GM12878 (cell line): ENCODE measurements around the gene UBAC2. TPM values are rescaled to one million over a fixed set of nuclear protein-coding genes. Genes with fewer than 3 reads are reported as not detected.

ENCODE experiments used
- ATAC-seq: fragments of 200-7000 bp; cut with Tn5 transposase; 3 replicates; pipeline ENCODE4 v1.9.1; 2020; ENCODE audit warnings: mild to moderate bottlenecking, moderate library complexity
- BruUV-seq: library from RNA; stranded (reverse); fragments of 400-500 nt; replicated peaks from 2 replicates; lab custom pipeline; 2021; lab: Mats Ljungman, UMichigan
- CTCF ChIA-PET: fragments of 300-600 bp; sonication (Branson Sonifier 250); formaldehyde crosslinking; extraction: SDS; loops from one replicate; lab custom pipeline; 2021; ENCODE audit warnings: inconsistent platforms; lab: Yijun Ruan, JAX
- POLR2A ChIA-PET: fragments of 350-600 bp; formaldehyde crosslinking; extraction: SDS; loops from one replicate; lab custom pipeline; 2021; ENCODE audit warnings: inconsistent platforms; lab: Charles Lee
- RAD21 ChIA-PET: fragments of 300-600 bp; sonication (Branson Sonifier 250); formaldehyde crosslinking; loops from one replicate; lab custom pipeline; 2023; ENCODE audit warnings: antibody characterized with exemption; ENCODE audit not compliant: unreplicated experiment; lab: Charles Lee
- SMC1A ChIA-PET: fragments of 300-600 bp; sonication (Branson Sonifier 250); formaldehyde crosslinking; loops from one replicate; lab custom pipeline; 2023; ENCODE audit not compliant: unreplicated experiment, uncharacterized antibody; lab: Charles Lee
- DNase-seq: peaks from one replicate; pipeline ENCODE4 v3.0.0-alpha.2; 2011; ENCODE audit warnings: low read depth, low spot score
- FAIRE-seq: peaks from 3 replicates; lab custom pipeline; 2011; peaks lifted over from hg19 to GRCh38; lab: Jason Lieb, UNC
- H2AFZ ChIP-seq: 2 replicates; pipeline ENCODE4 v1.6.0; 2011; ENCODE audit warnings: low read depth, low read length, control low read depth; ENCODE audit not compliant: control insufficient read depth
- H3K27ac ChIP-seq: 2 replicates; pipeline ENCODE4 v1.5.1; 2011; ENCODE audit warnings: control low read depth; ENCODE audit not compliant: control insufficient read depth, insufficient read depth
- H3K27me3 ChIP-seq, 2 experiments: replicated peaks in 1 of 2; 2 replicates each; pipeline versions ENCODE4 v1.6.0 to v1.6.1; 2011; ENCODE audit warnings: low read length in 1 of 2; ENCODE audit not compliant: control insufficient read depth in 2 of 2, insufficient read depth in 2 of 2
- H3K36me3 ChIP-seq, 2 experiments: 2 replicates each; pipeline ENCODE4 v1.5.1; 2011; ENCODE audit warnings: low read length in 1 of 2; ENCODE audit not compliant: control insufficient read depth in 2 of 2, insufficient read depth in 2 of 2
- H3K4me1 ChIP-seq: 2 replicates; pipeline ENCODE4 v1.6.1; 2011; ENCODE audit warnings: mild to moderate bottlenecking, low read length, moderate library complexity, mixed read lengths; ENCODE audit not compliant: control insufficient read depth, insufficient read depth
- H3K4me2 ChIP-seq: 2 replicates; pipeline ENCODE4 v1.6.0; 2011; ENCODE audit warnings: control low read depth; ENCODE audit not compliant: control insufficient read depth, insufficient read depth
- H3K4me3 ChIP-seq: fragments of 200-600 bp; sonication (generic); 2 replicates; pipeline ENCODE4 v1.5.1; 2016
- H3K79me2 ChIP-seq: 2 replicates; pipeline ENCODE4 v1.6.0; 2011; ENCODE audit warnings: low read length; ENCODE audit not compliant: control insufficient read depth, insufficient read depth
- H3K9ac ChIP-seq: 2 replicates; pipeline ENCODE4 v1.8.0; 2011; ENCODE audit warnings: low read length, control low read depth, mixed read lengths; ENCODE audit not compliant: control insufficient read depth, insufficient read depth
- H3K9me3 ChIP-seq: replicated peaks from 3 replicates; pipeline ENCODE4 v1.5.1; 2011; ENCODE audit warnings: mild to moderate bottlenecking, low read length; ENCODE audit not compliant: control insufficient read depth, insufficient read depth
- H4K20me1 ChIP-seq: 2 replicates; pipeline ENCODE4 v1.6.0; 2011; ENCODE audit not compliant: control insufficient read depth, insufficient read depth
- ATF3 ChIP-seq: IDR thresholded peaks from 2 replicates; pipeline ENCODE4 v1.6.1; 2011; ENCODE audit warnings: low read depth, mild to moderate bottlenecking, low read length, moderate library complexity, borderline replicate concordance; ENCODE audit errors: extremely low read depth
- BHLHE40 ChIP-seq, 2 experiments: fragments of 450-650 bp in 1 of 2; IDR thresholded peaks; 2 replicates each; pipeline ENCODE4 v1.6.1; 2011 to 2017; ENCODE audit warnings: low read depth in 2 of 2, borderline replicate concordance in 1 of 2, improper control_type of control experiment in 1 of 2, low read length in 1 of 2, mild to moderate bottlenecking in 1 of 2
- CHD4 ChIP-seq: fragments of 200-600 bp; sonication (generic); IDR thresholded peaks from 2 replicates; pipeline ENCODE4 v1.6.1; 2016; ENCODE audit warnings: mild to moderate bottlenecking
- EED ChIP-seq: sonication (generic); IDR thresholded peaks from 2 replicates; pipeline ENCODE4 v1.6.1; 2016; ENCODE audit warnings: antibody characterized with exemption, low read depth
- ELK1 ChIP-seq: IDR thresholded peaks from 2 replicates; pipeline ENCODE4 v1.6.1; 2012; ENCODE audit warnings: low read depth, low read length, improper control_type of control experiment
- EP300 ChIP-seq, 2 experiments: fragments of 150-350 bp in 1 of 2; IDR thresholded peaks; 2 replicates each; pipeline ENCODE4 v1.6.1; 2011 to 2012; ENCODE audit warnings: low read depth in 2 of 2, low read length in 2 of 2, borderline replicate concordance in 1 of 2, improper control_type of control experiment in 1 of 2, inconsistent platforms in 1 of 2; ENCODE audit not compliant: control insufficient read depth in 1 of 2
- ESRRA ChIP-seq: IDR thresholded peaks from 2 replicates; pipeline ENCODE4 v1.6.1; 2012; ENCODE audit warnings: mild to moderate bottlenecking, low read length, improper control_type of control experiment
- MEF2A ChIP-seq: IDR thresholded peaks from 2 replicates; pipeline ENCODE4 v1.6.1; 2011; ENCODE audit warnings: low read depth, mild to moderate bottlenecking, low read length, moderate library complexity; ENCODE audit not compliant: insufficient read depth
- NR2F1 ChIP-seq: fragments of 450-650 bp; conservative IDR thresholded peaks from 2 replicates; pipeline ENCODE4 v1.6.1; 2017; ENCODE audit warnings: mild to moderate bottlenecking
- SKIL ChIP-seq: fragments of 450-650 bp; IDR thresholded peaks from 2 replicates; pipeline ENCODE4 v1.6.1; 2017; ENCODE audit warnings: mild to moderate bottlenecking, low read depth, inconsistent platforms; ENCODE audit not compliant: poor library complexity, severe bottlenecking
- SRF ChIP-seq, 2 experiments: IDR thresholded peaks; 2 replicates each; pipeline ENCODE4 v1.6.1; 2011; ENCODE audit warnings: low read depth in 2 of 2, low read length in 2 of 2, mild to moderate bottlenecking in 1 of 2, moderate library complexity in 1 of 2
- ZBTB11 ChIP-seq: fragments of 450-650 bp; formaldehyde crosslinking; IDR thresholded peaks from 2 replicates; pipeline ENCODE4 v1.5.0; 2022; ENCODE audit warnings: mild to moderate bottlenecking, missing genetic modification characterization
- WGBS: methylation state at CpG from one replicate; pipeline ENCODE4 v1.1.6; 2016; ENCODE audit warnings: low lambda C conversion rate; ENCODE audit not compliant: insufficient replicate concordance, insufficient coverage; ENCODE audit errors: missing lambda C conversion rate; 5-methylcytosine and 5-hydroxymethylcytosine counted together
- in situ Hi-C: fragments of 300-500 bp; cut with MboI; formaldehyde crosslinking; loops from 9 replicates; pipeline ENCODE4 v1.14.3; 2018; ENCODE audit warnings: mixed read lengths
- intact Hi-C: fragments of 100-400 bp; cut with micrococcal nuclease; formaldehyde crosslinking; loops from one replicate; pipeline ENCODE4 v1.14.2; 2022; ENCODE audit not compliant: unreplicated experiment
- polyA plus RNA-seq, 11 experiments: library from polyadenylated mRNA; depleted of rRNA in 4 of 11; unstranded in 6 of 11; stranded (reverse) in 5 of 11; fragments of >200 nt; fragmentation: Nextera tagmentation in 4 of 11; fragmentation: Illumina TruSeq in 1 of 11; extraction: Ambion mirVana in 4 of 11; extraction: Trizol in 1 of 11; gene quantifications; 1 replicate in 1 of 11; 2 replicates in 10 of 11; pipeline versions ENCODE4 v1.2.1 to v1.2.3, GENCODE V29; 2011 to 2016; ENCODE audit warnings: inconsistent platforms in 2 of 11, missing spikeins in 2 of 11, low read depth in 1 of 11
- total RNA-seq, 4 experiments: library from RNA; depleted of rRNA in 3 of 4; stranded (reverse); fragments of >200 nt in 3 of 4; fragmentation: Illumina TruSeq in 1 of 4; extraction: Trizol in 1 of 4; gene quantifications; 2 replicates each; pipeline versions ENCODE4 v1.2.1 to v1.2.3, GENCODE V29; 2013 to 2021

UBAC2 gene
- total and polyA plus RNA-seq, 10 of the 15 experiments (the other 5 are each of a cell fraction or from before 2014, with no cell fraction given), result 3.0 to 54.6 (median 17.4) TPM

GRCh38 chr13:99421758-99422585 is 221.3 kb downstream of the UBAC2 start:
- peak overlapping the region; percentile 11; the same call in 1 of the 2 replicates for H3K9ac ChIP-seq
- H2AFZ ChIP-seq, result peak overlapping the region; percentile 15; the same call in 1 of the 2 replicates
- peaks cover 76% of the 10 kb centered on the region for H3K4me1 ChIP-seq
- peak overlapping the region; percentile 68 for H3K27ac ChIP-seq
- no TSS peak for BruUV-seq
- no peaks in the 10 kb centered on the region for H3K27me3 ChIP-seq
- in situ Hi-C loops, result no loop called here
- H3K36me3 ChIP-seq, result no peaks in the 10 kb centered on the region
- CTCF ChIA-PET, result interaction anchor here (1.7 to 6.6 kb wide), 5 partner anchors 13 to 152 kb away, joined by 4 to 65 read pairs (median 38); no protein-coding TSS in a partner anchor
- RAD21 ChIA-PET, result interaction anchor here (0.9 to 2.4 kb wide), 9 partner anchors 8 to 152 kb away, joined by 3 to 17 read pairs (median 5); no protein-coding TSS in a partner anchor
- 0 out of 2 replicates have a peak overlapping the region, but pooled peaks have one; percentile 6 for H3K4me3 ChIP-seq
- intact Hi-C loops, result loop anchor here (10.0 kb wide), 1 partner anchor 847 kb away; the partner anchor contains the start of gene STK24
- no peaks in the 10 kb centered on the region for H4K20me1 ChIP-seq
- SMC1A ChIA-PET, result interaction anchor here (0.6 to 9.9 kb wide), 11 partner anchors 9 to 152 kb away, joined by 3 to 111 read pairs (median 5); no protein-coding TSS in a partner anchor
- no peaks in the 10 kb centered on the region; the same call in 2 of the 3 replicates for H3K9me3 ChIP-seq
- ATAC-seq (peak; percentile 24), DNase-seq (no peak), FAIRE-seq (no peak)
- peaks cover 1% of the 10 kb centered on the region for H3K79me2 ChIP-seq
- POLR2A ChIA-PET, result interaction anchor here (0.6 to 1.3 kb wide), 4 partner anchors 41 to 138 kb away, joined by 3 to 7 read pairs (median 4); no protein-coding TSS in a partner anchor
- 53% methylated on average over 9 of the region's 9 CpGs for WGBS
- peak overlapping the region; percentile 69 for H3K4me2 ChIP-seq
- TF ChIP-seq CHD4 (no peak), EED (peak; percentile 35; the same call in 1 of the 2 replicates), ESRRA (no peak), ATF3 (no peak), EP300 (IDR thresholded peaks at IDR 0.05; ENCODE audit: borderline replicate concordance in 1 of 2, control insufficient read depth in 1 of 2, low read depth in 2 of 2, low read length in 2 of 2) (peak in 1 of 2 experiments; percentile 29; a peak in 1 of 4 replicates), SRF (IDR thresholded peaks at IDR 0.05; ENCODE audit: low read depth in 2 of 2, low read length in 2 of 2) (0 out of 4 replicates have a peak, but pooled peaks of 1 of the 2 experiments have one; percentile 40), NR2F1 (peak; percentile 64; the same call in 1 of the 2 replicates), BHLHE40 (IDR thresholded peaks at IDR 0.05; ENCODE audit: borderline replicate concordance in 1 of 2, low read depth in 2 of 2, low read length in 1 of 2) (0 out of 4 replicates have a peak, but pooled peaks of 1 of the 2 experiments have one; percentile 10), SKIL (peak; percentile 51), ELK1 (no peak), MEF2A (peak; percentile 59; the same call in 1 of the 2 replicates), ZBTB11 (CRISPR knock-in tag) (no peak)
